HG02973 (cell line): Measurements from ENCODE around the gene LDB3.

Source experiments
- ATAC-seq: cut with Tn5 transposase; IDR thresholded peaks from one replicate; pipeline ENCODE4 v1.9.1; 2021; ENCODE audit warnings: moderate library complexity; ENCODE audit not compliant: unreplicated experiment

LDB3 gene

DNA sequence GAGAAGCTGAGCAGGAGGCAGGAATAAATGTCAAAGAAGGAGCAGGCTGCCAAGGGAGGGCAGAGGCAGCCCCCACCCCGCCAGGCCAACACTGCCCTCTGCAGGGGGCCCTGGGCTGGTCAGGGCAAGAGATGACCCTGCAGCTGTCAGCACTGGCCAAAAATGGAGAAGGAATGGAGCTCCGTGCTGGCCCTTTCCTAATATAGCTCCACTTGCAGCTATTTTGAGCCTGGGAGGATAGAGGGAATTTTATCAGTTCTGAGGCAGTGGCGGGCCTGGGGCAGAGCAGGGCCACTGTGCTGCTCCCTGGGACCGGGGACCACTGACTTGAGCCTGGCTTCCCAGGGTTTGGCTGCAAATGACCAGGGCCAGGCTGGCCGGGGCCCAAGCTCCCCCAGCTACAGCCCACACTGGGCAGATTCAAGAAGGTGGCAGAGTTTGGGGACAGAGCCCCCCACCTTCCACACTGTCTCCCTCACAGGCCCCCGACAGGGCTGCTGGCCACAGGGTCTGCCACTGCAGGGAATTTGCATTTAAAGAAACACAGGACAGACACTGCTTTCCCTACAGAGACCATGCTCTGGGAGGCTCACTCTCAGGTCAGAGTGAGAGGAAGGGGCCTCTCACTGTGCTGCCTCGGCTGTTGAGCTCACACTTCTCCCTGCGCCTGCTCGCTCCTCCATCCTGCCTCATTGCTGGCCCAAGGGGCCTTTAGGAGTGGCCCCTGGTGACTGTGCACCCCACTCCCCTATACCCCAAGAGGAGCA lies 16.2 kb downstream of the LDB3 start:
- no peak for ATAC-seq

- ATAC-seq, result no peak
Measured at GRCh38 chr10:86685416-86685815, 17.1 kb downstream of the LDB3 start.

GRCh38 chr10:86685893-86686632 lies 17.8 kb downstream of the LDB3 start:
- ATAC-seq, result no peak

DNA sequence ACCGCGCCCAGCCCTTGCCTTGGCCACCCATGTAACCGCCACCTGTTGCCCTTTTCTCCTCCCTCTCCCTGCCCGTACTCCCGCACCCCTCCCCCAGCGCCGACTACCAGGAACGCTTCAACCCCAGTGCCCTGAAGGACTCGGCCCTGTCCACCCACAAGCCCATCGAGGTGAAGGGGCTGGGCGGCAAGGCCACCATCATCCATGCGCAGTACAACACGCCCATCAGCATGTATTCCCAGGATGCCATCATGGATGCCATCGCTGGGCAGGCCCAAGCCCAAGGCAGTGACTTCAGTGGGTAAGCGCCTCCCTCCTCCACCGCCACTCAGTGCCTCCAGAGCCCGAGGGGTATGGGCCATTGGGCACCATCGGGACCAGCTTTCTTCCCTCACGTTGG lies 18.7 kb downstream of the LDB3 start:
- no peak for ATAC-seq

DNA sequence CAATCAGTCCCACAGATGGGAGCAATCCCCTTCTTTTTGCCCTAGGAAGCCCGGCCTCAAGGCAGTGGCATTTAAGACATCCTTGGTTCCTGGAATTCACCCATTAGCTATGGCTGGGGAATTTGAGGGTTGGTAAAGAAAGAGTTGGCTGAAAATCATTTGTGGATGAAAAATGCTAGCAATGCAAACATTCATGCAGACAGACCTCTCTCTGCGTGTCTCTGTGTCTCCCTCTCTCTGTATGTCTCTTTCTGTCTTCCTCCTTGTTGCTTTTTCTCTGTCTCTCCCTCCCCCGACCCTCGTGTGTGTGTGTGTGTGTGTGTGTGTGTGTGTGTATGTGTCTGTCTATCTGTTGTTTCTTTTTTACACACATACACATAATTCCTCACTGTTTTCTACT lies 19.4 kb downstream of the LDB3 start:
- no peak for ATAC-seq

DNA sequence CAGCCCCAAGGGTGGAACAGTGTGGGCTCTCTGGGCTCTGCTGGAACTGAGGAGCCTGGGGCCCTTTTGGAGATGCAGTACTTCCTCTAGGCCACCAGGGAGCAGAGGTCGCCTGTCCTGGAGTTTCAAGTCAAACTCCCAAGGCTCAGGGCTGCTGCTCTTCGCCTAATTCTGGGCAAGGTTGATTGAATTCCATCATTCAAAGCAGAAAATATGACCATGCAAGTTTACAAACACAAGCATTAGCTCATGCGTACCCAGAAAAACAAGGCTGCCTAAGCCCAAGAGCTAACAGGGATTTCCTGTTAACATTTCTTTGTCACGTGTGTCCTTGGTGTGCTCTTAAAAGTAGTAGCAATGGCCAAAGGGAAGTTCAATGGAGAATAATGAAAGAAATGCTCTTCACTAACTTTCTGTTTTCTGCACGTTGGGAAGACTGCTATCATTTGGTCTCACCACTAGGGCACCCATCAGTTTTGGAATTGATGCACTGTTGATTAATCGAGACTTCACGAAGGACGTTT lies 20.1 kb downstream of the LDB3 start:
- ATAC-seq, result peak; percentile 81

DNA sequence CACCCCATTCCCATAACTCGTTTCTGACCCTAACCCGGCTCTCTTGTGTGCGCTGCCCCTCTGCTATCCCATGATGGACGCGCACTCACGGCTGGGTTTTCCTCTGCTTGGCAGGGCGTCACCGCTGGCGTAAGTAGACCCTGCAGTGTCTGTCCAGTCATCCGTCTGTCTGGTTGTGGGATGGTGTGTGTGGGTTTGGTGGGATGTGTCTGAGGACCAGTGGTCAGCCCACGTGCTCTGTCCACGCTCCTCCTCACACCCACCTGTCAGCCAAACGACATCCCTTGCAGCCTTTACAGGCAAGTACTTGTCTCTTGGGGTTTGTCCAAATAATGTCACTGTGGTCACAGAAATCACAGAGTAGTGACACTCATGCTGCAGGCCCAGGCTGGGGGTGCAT lies 20.8 kb downstream of the LDB3 start:
- ATAC-seq, result no peak

DNA sequence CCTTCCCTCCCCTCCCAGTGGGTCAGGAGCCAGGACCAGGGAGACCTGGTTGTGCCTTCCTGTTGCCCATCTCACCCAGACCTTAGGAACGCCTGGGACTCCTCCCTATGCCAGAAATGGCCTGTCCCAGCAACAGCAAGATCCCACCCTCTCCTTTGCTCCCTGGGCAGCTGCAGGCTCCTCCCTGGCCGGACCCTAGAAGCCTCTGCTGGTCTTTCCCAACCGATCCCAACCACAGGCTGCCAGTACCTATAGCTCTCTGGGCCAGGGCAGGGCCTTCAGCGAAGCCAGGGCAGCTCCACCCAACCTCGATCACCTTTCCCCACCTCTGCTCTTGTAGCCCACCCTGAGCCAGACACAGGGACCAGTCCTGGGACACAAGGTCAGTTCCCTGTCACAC lies 21.9 kb downstream of the LDB3 start:
- no peak for ATAC-seq

DNA sequence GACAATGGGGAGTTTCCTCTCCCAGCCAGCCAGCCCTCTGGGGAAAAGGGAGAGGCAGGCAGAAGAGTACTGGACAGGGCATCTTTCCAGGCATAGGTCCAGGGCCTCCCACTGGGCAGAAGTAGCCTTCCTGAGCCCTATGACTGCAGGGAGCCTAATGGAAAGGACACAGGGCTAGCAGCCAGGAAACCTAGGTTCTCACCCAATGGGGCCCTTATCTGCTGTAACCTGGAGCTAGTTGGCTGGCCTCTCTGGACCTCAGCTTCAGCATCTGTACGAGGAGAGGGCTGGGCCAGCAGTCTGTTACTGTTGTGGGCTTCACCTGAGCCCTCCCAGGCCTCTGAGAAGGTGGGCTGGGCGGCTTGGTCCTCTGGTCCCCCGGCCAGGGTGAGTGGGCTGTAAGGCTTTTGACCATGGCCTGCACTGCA lies 22.4 kb downstream of the LDB3 start:
- ATAC-seq, result no peak

- no peak for ATAC-seq
Measured at GRCh38 chr10:86691333-86692022, 23.2 kb downstream of the LDB3 start.

DNA sequence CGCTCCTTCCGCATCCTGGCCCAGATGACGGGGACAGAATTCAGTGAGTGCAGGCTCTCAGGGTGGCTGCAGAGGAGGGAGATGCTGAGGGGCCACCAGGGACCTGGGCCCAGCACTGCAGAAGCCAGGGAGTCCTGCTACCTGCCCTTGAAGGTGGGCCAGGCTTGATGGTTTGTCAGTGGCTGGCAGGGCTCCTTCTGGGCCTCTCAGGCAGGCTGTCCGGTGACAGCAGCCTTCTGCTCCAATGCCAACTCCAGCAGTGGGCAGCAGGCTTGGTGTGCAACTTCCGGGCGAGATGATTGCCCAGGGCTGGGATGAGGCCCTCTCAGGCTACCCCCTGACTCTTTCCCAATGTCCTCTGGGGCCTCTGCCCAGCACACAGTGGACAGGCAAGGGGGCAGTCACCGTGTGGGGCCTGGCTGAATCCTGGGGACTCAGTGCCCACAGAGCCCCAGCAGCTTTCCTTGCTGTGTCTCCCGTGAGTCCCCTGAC lies 23.8 kb downstream of the LDB3 start:
- ATAC-seq, result no peak

GRCh38 chr10:86692664-86693063 lies 24.4 kb downstream of the LDB3 start:
- no peak for ATAC-seq

GRCh38 chr10:86693275-86693674 lies 25.0 kb downstream of the LDB3 start:
- ATAC-seq, result no peak

- ATAC-seq, result no peak
Measured at GRCh38 chr10:86693721-86694369, 25.5 kb downstream of the LDB3 start.

GRCh38 chr10:86698207-86698940 lies 30.1 kb downstream of the LDB3 start:
- ATAC-seq, result no peak

DNA sequence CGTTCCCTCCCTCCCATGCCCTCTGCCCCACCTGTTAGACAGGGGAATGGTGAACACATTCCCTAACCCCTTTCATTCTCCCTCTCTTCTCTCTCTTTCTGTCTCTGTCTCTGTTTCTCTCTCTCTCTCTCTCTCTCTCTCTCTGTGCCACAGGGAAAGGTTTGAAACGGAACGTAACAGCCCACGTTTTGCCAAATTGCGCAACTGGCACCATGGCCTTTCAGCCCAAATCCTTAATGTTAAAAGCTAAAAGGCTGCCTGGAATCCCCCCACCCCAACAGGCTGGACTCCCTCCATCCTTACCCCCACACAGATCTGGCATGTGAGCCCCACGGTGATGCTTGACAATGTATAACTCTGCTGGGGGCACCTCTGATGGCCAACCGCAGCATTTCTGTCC lies 30.8 kb downstream of the LDB3 start:
- no peak for ATAC-seq

DNA sequence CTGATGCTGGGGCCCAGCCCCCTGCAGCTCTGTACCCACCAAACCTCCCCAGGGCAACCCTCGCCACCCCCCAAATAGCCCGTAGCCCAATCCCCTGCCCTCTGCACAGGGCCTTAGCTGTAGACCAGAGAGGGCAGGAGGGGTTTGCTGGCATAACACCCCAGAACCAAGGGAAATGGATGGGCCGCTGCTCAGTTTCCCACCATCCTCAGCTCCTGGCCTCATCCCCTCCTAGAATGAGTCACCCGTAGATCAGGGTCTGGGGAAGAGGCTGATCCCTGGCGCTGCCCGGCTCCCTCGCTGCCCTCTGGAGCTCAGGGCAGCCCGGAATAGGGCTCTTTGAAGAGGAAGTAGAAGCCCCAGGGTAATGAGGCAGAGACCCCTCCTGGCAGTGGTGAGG lies 31.2 kb downstream of the LDB3 start:
- ATAC-seq, result no peak

- ATAC-seq, result no peak
Measured at GRCh38 chr10:86699991-86700840, 31.9 kb downstream of the LDB3 start.

DNA sequence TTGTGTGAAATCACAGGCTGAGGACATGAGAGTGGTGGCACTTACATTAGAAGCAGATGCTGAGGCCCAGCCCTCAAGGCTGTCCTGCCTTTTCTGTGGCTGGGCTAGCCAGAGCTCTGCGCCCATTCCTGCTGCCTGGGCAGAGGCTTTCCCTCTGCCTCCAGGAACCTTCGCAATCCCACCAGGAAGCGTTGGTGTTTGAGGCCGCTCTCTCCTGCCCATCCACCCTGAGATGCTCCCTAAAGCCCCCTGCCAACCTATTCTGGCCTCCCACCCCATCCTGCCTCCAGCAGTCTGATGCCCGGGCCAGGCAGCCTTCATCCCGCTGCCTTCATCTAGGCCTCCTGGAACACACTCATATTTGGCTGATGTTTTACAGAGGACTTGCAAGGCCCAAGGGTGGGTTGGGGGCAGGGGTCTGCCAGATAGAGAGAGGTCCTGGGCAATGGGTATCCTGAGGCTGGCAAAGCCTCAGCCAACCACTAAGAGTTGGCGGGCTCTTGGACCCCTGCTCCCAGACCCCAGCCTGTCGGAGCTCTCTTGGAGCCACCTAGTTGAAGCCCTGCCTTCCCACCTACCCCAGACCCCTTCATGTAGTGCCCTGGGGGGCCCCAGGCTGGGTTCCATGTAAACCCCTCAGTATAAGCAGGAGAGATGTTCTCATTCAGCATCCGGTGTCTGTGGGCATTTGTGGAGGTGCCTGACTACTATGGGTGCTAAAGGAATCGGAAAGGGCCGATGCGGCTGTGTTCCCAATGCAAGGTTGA lies 32.7 kb downstream of the LDB3 start:
- ATAC-seq, result no peak
